NCI-H1436 treated with DMSO at 0.1 percent for 48 hours (cell line): ENCODE results near the gene ANKFN1.

Experiments
- DNase-seq: peaks from one replicate; lab custom pipeline; 2025; lab: John Stamatoyannopoulos, UW

The ANKFN1 gene

GRCh38 chr17:56290802-56291118 lies 137.5 kb downstream of the ANKFN1 start:
- DNase-seq, result no peak

GRCh38 chr17:56291226-56291805 lies 138.0 kb downstream of the ANKFN1 start:
- no peak for DNase-seq

GRCh38 chr17:56292010-56292409 lies 138.7 kb downstream of the ANKFN1 start:
- DNase-seq, result no peak

- no peak for DNase-seq
Observed at GRCh38 chr17:56292578-56292977, 139.3 kb downstream of the ANKFN1 start.

GRCh38 chr17:56297184-56297583 lies 143.9 kb downstream of the ANKFN1 start:
- DNase-seq, result no peak

- DNase-seq, result no peak
Observed at GRCh38 chr17:56298846-56299245, 145.6 kb downstream of the ANKFN1 start.

- DNase-seq, result no peak
Observed at GRCh38 chr17:56300144-56300543, 146.9 kb downstream of the ANKFN1 start.

- DNase-seq, result no peak
Observed at GRCh38 chr17:56305007-56305406, 151.7 kb downstream of the ANKFN1 start.

- no peak for DNase-seq
Observed at GRCh38 chr17:56309897-56310296, 156.6 kb downstream of the ANKFN1 start.

- DNase-seq, result no peak
Observed at GRCh38 chr17:56310782-56311181, 157.5 kb downstream of the ANKFN1 start.

- no peak for DNase-seq
Observed at GRCh38 chr17:56313201-56313600, 159.9 kb downstream of the ANKFN1 start.

- DNase-seq, result no peak
Observed at GRCh38 chr17:56314026-56314425, 160.8 kb downstream of the ANKFN1 start.

- no peak for DNase-seq
Observed at GRCh38 chr17:56314984-56315602, 161.8 kb downstream of the ANKFN1 start.

- no peak for DNase-seq
Observed at GRCh38 chr17:56316604-56317003, 163.3 kb downstream of the ANKFN1 start.

- no peak for DNase-seq
Observed at GRCh38 chr17:56317351-56318208, 164.3 kb downstream of the ANKFN1 start.

- DNase-seq, result no peak
Observed at GRCh38 chr17:56319531-56319930, 166.3 kb downstream of the ANKFN1 start.

GRCh38 chr17:56320443-56320842 lies 167.2 kb downstream of the ANKFN1 start:
- no peak for DNase-seq

- DNase-seq, result no peak
Observed at GRCh38 chr17:56322991-56323390, 169.7 kb downstream of the ANKFN1 start.

GRCh38 chr17:56324676-56325075 lies 171.4 kb downstream of the ANKFN1 start:
- DNase-seq, result no peak

GRCh38 chr17:56325313-56326000 lies 172.2 kb downstream of the ANKFN1 start:
- DNase-seq, result no peak

GRCh38 chr17:56326001-56326359 lies 172.7 kb downstream of the ANKFN1 start:
- DNase-seq, result no peak

- DNase-seq, result no peak
Observed at GRCh38 chr17:56347639-56348038, 194.4 kb downstream of the ANKFN1 start.

- DNase-seq, result no peak
Observed at GRCh38 chr17:56350592-56350991, 197.3 kb downstream of the ANKFN1 start.
